Endodermal cell (in vitro differentiated cells): ENCODE data around the gene AIF1. TPM values are rescaled to one million over a fixed set of nuclear protein-coding genes. Genes with fewer than 3 reads are reported as not detected.

Experiments
- DNase-seq: peaks from one replicate; pipeline ENCODE4 v3.0.0-alpha.2; 2017
- H3K27ac ChIP-seq: 2 replicates; pipeline ENCODE4 v1.5.1; 2013; ENCODE audit warnings: mild to moderate bottlenecking, low read depth, low read length, moderate library complexity
- H3K27me3 ChIP-seq: 2 replicates; pipeline ENCODE4 v1.6.1; 2013; ENCODE audit warnings: mild to moderate bottlenecking, low read length, moderate library complexity; ENCODE audit not compliant: insufficient read depth, control insufficient read depth, poor library complexity, severe bottlenecking
- H3K36me3 ChIP-seq: 2 replicates; pipeline ENCODE4 v1.7.0; 2013; ENCODE audit warnings: mild to moderate bottlenecking, low read length, moderate library complexity; ENCODE audit not compliant: control insufficient read depth, insufficient read depth
- H3K4me1 ChIP-seq: one replicate; pipeline ENCODE4 v1.7.0; 2013; ENCODE audit warnings: low read length; ENCODE audit not compliant: control insufficient read depth, insufficient read depth
- H3K4me3 ChIP-seq: 2 replicates; pipeline ENCODE4 v1.5.1; 2013; ENCODE audit warnings: mild to moderate bottlenecking, low read length, moderate library complexity
- H3K9ac ChIP-seq: 2 replicates; pipeline ENCODE4 v1.6.1; 2013; ENCODE audit warnings: mild to moderate bottlenecking, low read length, moderate library complexity; ENCODE audit not compliant: poor library complexity, severe bottlenecking; ENCODE audit errors: extremely low read depth
- H3K9me3 ChIP-seq: 2 replicates; pipeline ENCODE4 v1.6.1; 2013; ENCODE audit warnings: mild to moderate bottlenecking, low read length, moderate library complexity; ENCODE audit not compliant: control insufficient read depth
- H3K27ac Mint-ChIP-seq: 2 replicates; pipeline ENCODE4 v1.8.0; 2020; ENCODE audit warnings: mixed read lengths
- H3K27me3 Mint-ChIP-seq: 2 replicates; pipeline ENCODE4 v1.8.0; 2021; ENCODE audit warnings: mild to moderate bottlenecking, mixed read lengths; ENCODE audit not compliant: insufficient read depth
- H3K36me3 Mint-ChIP-seq: 2 replicates; pipeline ENCODE4 v1.8.0; 2020; ENCODE audit warnings: low read depth, mixed read lengths
- H3K4me1 Mint-ChIP-seq: 2 replicates; pipeline ENCODE4 v1.8.0; 2020; ENCODE audit warnings: mixed read lengths
- H3K4me3 Mint-ChIP-seq: 2 replicates; pipeline ENCODE4 v1.8.0; 2020; ENCODE audit warnings: mild to moderate bottlenecking, moderate library complexity, mixed read lengths
- H3K9me3 Mint-ChIP-seq: 2 replicates; pipeline ENCODE4 v1.8.0; 2020; ENCODE audit warnings: mild to moderate bottlenecking, mixed read lengths
- WGBS, 2 experiments: methylation state at CpG; one replicate each; pipeline versions ENCODE4 v1.1.5 to v1.1.7; 2013; ENCODE audit warnings: missing lambda C conversion rate in 2 of 2, mixed read lengths in 1 of 2; ENCODE audit not compliant: insufficient coverage in 1 of 2, insufficient read length in 1 of 2; 5-methylcytosine and 5-hydroxymethylcytosine counted together
- total RNA-seq, 2 donors: library from RNA; stranded (reverse); fragmentation: NEBNext Ultra II Directional in 1 of 2; extraction: Animal tissue kit (Norgen Biotek cat#: 25700) in 1 of 2; gene quantifications; 2 replicates in 1 of 2; 3 replicates in 1 of 2; pipeline ENCODE4 v1.2.1, GENCODE V29; 2021
- TF ChIP-seq, protein P1 (sequence below): fragments of 200-600 bp; sonication (generic); conservative IDR thresholded peaks from 2 replicates; pipeline ENCODE4 v1.5.0; 2021; ENCODE audit warnings: antibody characterized with exemption, mild to moderate bottlenecking

AIF1 gene
- total RNA-seq, 2 donors from 2014 or later, result 0.70 to 1.7 TPM

DNA sequence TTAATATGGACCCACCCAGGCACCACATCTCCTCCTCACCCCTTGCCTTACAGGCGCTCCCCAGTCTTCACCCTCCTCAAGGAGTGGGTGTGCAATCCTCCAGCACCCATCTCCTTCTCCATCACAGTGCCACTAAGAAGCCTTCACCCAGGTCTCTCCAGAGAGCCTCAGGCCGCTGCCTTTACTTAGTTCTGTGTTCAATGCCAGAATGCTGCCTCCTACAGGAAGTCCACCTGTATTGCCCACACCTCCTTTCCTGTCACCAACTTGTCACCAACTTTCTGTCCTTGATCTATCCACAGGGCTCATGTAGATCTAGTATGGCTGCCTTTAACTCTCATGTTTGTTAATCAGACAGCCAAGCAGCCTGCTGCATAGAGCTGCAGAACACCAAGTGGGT is 29.5 kb upstream of the AIF1 start:
- no peak overlapping the region for H3K27ac Mint-ChIP-seq
- no peaks in the 10 kb centered on the region for H3K4me1 ChIP-seq
- H3K27me3 Mint-ChIP-seq, result peaks cover 26% of the 10 kb centered on the region
- 30 to 73% methylated on average over 1 to 2 of the region's 2 CpGs for whole genome bisulfite sequencing, 2 experiments
- no peaks in the 10 kb centered on the region for H3K36me3 Mint-ChIP-seq
- no peaks in the 10 kb centered on the region for H3K9me3 Mint-ChIP-seq
- no peak overlapping the region for H3K4me3 ChIP-seq
- H3K9me3 ChIP-seq, result no peaks in the 10 kb centered on the region
- peaks cover 12% of the 10 kb centered on the region for H3K4me1 Mint-ChIP-seq
- TF ChIP-seq, protein P1, sequence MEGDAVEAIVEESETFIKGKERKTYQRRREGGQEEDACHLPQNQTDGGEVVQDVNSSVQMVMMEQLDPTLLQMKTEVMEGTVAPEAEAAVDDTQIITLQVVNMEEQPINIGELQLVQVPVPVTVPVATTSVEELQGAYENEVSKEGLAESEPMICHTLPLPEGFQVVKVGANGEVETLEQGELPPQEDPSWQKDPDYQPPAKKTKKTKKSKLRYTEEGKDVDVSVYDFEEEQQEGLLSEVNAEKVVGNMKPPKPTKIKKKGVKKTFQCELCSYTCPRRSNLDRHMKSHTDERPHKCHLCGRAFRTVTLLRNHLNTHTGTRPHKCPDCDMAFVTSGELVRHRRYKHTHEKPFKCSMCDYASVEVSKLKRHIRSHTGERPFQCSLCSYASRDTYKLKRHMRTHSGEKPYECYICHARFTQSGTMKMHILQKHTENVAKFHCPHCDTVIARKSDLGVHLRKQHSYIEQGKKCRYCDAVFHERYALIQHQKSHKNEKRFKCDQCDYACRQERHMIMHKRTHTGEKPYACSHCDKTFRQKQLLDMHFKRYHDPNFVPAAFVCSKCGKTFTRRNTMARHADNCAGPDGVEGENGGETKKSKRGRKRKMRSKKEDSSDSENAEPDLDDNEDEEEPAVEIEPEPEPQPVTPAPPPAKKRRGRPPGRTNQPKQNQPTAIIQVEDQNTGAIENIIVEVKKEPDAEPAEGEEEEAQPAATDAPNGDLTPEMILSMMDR, result peak; percentile 76
- peaks cover under 1% of the 10 kb centered on the region for H3K27me3 ChIP-seq
- peak; percentile 77 for DNase-seq
- H3K27ac ChIP-seq, result no peak overlapping the region
- H3K4me3 Mint-ChIP-seq, result no peak overlapping the region
- no peak overlapping the region for H3K9ac ChIP-seq
- no peaks in the 10 kb centered on the region for H3K36me3 ChIP-seq

DNA sequence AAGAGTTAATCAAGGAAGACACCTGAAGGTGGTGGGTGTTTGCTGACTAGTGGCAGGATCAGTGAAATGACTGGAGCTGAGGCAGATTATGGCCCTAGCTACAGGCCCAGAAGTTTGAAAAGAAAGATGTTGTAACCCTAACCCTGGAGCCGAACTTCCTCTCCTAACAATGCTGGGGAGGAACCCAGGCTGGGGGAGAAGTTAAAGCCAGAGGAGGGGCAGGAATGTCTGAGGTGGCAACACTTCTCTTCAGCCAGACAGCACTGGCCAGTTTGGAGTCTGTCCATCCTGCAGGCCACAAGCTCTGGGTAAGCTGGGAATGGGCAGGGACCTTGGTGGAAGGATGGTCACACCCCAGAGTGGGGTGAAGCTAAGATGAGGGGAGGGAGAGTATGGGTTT is 29.0 kb upstream of the AIF1 start, which contains the start of gene LST1:
Gene LST1, plus strand, starts transcription at position 270 of the 400 bp plus-strand sequence. CDS start 1,023 bp downstream, outside the sequence.
- Mint-ChIP-seq H3K27ac (no peak within 1 kb of the TSS), H3K4me1 (peaks cover 10% of the 10 kb centered on the region), H3K9me3 (no peaks in the 10 kb centered on the region), H3K36me3 (no peaks in the 10 kb centered on the region), H3K27me3 (peaks cover 24% of the 10 kb centered on the region), H3K4me3 (no peak within 1 kb of the TSS)
- 53% methylated on average over 1 of the region's 1 CpG; no CpG with 5 or more reads in 1 of the 2 experiments for WGBS, 2 experiments
- Histone ChIP-seq H3K4me1 (no peaks in the 10 kb centered on the region), H3K9me3 (no peaks in the 10 kb centered on the region), H3K36me3 (no peaks in the 10 kb centered on the region), H3K9ac (no peak within 1 kb of the TSS), H3K27ac (no peak within 1 kb of the TSS), H3K4me3 (no peak within 1 kb of the TSS), H3K27me3 (no peaks in the 10 kb centered on the region)
- TF ChIP-seq, protein P1, result no peak
- DNase-seq, result no peak

DNA sequence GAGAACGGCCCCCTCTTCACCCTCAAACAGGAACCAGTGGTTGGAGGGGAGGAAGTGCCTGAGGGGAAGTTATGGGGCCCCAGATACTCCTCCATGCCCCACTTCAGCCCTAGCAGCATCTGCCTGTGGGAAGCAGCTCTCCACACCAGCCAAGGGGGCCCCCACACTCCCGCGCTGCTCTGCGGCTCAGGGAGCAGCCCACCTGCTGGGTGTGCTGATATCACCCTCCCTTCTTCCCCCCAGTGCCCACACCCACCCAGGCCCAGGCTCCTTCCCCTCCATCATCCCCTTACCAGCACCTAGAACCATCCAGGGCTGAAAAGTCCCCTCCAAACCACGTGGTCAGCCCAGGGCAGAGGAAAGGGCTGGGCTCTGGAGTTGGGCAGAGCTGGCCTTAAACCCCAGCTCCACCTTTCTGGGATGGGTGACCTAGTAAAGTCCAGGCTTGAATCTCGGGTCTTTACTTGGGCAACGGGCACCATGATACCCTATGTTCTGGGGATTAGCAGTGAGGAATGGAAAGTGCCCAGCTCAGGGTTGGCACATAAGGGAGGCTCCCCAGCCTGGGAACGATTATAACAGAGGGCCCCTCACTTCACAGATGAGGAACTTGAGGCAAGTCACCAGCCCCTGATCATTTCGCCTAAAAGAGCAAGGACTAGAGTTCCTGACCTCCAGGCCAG is 28.3 kb upstream of the AIF1 start:
- Mint-ChIP-seq H3K36me3 (no peaks in the 10 kb centered on the region), H3K27me3 (peaks cover 20% of the 10 kb centered on the region), H3K4me1 (peaks cover 2% of the 10 kb centered on the region), H3K27ac (no peak overlapping the region), H3K4me3 (no peak overlapping the region), H3K9me3 (no peaks in the 10 kb centered on the region)
- Histone ChIP-seq H3K27me3 (no peaks in the 10 kb centered on the region), H3K9me3 (no peaks in the 10 kb centered on the region), H3K27ac (no peak overlapping the region), H3K4me3 (no peak overlapping the region), H3K9ac (no peak overlapping the region), H3K4me1 (no peaks in the 10 kb centered on the region), H3K36me3 (no peaks in the 10 kb centered on the region)
- 79 to 82% methylated on average over 6 to 9 of the region's 9 CpGs for WGBS, 2 experiments
- no peak for DNase-seq
- TF ChIP-seq, protein P1, result no peak
